ENCODE data around the gene PLIN1.
A peak's percentile ranks its signal among the peaks of the same experiment; 100 is the strongest.

Gene PLIN1

DNA sequence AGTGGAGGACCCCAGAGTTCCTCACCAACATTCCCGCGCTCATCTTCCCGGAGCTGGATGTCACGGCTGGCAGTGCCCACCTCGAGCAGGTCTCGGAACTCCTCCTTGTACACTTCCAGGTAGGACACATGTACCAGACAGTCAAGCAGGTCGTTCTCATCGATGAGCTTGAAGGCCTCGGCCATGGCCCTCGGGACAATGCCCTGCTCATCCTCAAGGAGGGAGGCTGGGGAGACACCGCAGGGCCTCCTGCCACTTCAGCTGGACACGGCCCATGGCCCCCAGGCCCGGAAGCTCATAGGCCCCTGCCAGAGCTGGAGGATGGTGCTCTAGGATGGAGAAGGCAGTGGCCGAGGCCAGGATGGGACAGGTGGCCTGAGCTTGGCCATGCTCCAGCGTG lies 29.5 kb downstream of the PLIN1 start:
- no peak for DNase-seq

DNA sequence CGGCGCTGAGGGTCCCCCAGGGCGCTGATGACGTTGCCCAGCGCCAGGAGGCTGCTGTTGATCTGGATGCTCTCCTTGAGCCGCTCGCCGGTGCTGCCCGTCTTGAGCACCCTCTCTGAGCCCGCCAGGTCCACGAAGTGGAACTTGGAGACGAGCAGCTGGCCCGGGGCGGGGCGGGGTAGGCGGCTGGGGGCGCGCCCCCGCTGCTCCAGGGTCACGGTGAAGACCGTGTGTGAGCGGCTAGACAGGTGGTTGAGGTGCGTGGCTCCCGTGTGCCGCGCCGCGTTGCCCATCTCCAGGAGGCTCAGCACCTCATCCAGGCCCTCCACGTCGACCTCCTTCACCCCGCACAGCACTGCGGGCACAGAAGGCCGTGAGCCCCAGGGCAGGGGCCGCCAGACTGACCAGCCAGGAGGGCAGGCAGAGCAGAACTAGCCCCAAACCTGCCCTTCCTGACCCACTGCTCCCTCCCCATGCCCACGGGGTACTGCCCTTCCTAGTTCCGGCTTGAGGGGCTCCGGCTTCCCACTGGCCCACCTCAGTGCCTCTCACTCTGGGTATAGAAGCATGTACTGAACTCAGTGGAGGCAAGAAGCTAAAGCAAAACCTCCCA lies 30.0 kb downstream of the PLIN1 start:
- DNase-seq = no peak

DNA sequence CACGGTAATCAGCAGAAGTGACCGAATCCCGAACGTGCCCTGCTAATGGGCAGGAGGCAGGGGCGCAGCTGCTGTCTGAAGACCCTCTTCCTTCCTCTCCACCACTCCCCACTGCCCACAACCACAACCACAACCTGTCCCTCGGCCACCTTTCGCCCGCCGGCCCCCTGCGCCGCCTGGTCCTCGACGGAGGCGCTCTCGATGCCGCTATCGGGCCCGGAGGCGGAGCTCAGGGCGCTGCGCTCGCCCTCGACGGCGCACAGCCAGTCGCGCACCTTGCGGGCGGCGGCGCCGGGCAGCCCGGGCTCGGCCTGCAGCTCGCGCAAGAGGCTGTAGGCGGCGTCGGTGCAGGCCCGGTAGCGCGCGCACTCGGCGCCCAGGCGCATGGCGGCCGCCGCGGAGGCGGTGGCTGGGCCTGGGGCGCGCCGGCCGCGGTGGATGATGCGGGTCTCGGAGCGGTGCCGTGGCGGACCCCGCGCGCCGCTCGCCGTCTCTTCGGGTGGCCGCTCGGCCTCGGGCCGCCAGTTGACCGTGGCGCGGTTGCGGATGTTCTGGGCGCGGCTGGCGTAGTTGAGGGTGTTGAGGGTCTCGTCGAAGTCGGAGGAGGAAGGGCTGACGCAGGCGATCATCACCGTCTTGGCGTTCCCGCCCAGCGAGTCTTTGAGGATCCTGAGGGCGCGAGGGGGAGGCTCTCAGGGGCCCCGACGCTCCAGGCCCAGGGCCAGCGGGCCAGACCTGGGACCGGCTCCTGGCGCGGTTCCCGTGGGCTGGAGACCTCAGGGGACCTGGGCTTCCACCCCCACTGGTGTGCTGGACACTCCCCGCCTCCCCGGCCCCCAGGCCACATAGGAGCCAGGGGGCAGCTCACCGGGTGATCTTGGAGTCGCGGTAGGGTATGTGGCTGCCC lies 30.8 kb downstream of the PLIN1 start:
- DNase-seq = no peak

DNA sequence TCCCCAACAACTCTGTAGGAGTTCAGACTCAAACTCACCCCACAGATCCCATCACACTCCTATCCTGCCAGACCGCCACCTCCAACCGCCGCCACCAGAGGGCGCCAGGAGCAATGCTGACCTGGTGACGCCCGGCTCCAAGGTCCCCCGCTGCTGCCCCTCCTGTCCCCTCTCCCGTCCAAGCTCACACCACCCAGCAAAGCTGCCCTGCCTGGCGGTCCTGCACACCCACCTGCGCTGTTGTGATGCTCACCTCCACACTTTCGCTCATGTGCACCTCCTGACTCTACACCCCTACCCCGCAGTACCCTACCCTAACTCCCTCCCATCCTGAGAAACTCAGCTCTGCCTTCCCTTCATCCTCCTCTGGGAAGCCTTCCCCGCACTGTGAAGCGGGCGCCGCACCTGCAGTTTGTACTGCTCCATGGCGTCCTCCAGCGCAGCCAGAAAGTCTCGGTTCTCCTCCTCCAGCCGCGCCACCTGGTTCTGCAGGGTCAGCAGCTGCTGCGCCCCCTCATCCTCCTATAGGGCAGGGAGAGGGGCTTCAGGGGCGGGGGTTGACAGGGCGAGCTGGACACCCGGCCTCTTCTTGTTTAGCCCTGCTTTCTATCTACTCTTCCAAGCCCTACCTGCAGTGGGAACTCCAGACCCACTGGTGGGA lies 31.8 kb downstream of the PLIN1 start:
- peak; percentile 82 for DNase-seq

DNA sequence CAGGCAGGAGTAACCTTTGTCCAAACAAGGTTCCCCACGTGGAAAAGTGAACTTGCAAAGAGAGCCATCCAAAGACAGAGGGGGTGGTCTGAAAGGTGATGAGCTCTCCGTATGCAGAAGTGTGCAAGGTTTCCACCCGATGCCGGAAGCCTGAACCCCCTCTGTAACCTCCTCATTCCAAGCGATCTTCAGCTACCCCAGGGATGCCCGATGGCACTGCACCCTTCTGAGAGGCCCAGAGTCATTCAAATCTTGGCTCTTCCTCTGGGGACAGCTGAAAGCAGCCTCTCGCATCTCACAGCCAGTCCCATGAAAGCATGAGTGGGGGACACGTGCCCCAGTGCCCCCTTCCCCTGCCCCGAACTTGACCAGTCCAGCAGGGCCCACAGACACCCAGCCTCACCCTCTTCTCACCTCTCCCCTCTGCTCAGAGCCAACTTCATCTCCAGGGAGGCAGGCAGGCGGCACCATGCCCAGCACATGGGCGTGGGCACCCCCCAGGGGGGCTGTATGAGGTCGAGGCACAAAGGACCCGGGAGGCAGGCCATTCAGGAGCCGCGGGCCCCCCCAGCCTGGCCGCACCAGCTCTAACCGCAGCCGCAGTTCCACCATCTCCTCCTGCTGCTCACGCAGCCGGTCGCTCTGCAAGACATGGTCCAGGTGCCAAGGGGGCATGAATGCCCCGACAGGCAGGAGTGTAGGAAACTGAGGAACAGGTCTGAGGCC lies 32.6 kb downstream of the PLIN1 start:
- DNase-seq = no peak

DNA sequence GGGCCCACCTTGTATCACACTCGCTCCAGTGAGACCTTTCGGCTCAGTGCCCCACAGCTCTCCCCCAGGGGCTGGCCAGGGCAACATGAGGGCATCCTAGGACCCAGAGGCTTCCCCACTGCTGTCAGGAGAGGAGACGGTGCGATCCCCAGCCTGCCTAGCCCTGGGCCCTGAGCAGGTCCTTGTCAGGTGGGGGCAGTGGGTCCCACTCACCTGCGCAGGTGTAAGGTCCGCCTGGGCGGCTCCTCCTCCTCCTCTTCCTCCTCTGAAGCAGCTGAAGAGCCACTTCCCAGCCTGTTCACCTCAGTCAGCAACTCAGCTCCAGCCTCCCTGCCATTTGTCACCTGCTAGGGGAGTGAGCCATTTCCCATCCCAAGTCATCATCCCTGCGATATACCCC lies 33.5 kb downstream of the PLIN1 start:
- no peak for DNase-seq

DNA sequence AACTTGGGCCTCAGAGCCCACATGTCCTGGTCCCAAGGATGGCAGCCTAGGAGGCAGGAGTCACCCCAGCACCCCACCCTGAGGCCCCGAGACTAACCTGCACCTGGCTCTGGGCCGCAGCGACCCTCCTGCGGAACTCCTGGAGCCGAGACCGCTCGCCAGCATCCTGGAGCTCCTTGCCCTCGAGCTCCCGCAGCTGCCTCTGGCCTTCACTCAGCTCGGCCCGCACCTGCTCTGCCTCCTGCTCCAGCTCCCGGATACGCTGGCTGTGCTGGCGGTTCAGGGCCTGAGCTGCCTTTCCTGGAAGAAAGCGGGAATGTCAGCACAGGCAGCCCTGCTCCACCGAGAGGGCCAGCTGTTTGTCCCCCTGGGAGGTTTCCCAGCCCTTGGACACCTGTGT lies 37.1 kb downstream of the PLIN1 start:
- DNase-seq = no peak

DNA sequence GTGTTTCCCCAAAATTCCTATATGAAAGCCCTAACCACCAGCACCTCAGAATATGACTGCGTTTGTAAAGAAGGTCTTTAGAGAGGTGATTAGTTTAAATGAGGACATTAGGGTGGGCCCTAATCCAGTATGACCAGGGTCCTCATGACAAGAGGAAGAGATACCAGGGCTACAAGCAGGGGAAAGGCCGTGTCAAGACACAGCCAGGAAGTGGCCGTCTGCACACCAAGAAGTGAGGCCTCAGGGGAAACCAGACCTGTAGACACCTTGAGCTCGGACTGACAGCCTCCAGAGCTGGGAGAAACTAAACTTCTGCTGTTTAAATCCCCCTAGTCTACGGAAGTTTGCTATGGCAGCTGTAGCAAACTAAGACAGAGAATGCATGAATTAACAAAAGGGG lies 38.1 kb downstream of the PLIN1 start:
- no peak for DNase-seq

DNA sequence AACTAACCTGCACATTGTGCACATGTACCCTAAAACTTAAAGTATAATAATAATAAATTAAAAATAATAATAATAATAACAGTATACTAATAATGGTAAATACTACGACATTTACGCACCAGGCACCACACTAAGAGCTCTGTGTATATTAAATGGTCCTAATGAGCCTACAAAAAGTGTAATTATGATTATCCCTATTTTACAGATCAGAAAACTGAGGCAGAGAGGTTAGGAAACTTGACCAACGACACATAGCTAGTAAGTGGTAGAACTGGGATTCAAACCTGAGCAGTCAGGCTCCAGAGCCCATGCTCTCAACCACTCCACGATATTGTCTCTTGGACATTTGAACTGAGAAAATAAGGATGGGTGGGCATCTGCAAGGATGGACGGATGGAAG lies 38.9 kb downstream of the PLIN1 start:
- no peak for DNase-seq

DNA sequence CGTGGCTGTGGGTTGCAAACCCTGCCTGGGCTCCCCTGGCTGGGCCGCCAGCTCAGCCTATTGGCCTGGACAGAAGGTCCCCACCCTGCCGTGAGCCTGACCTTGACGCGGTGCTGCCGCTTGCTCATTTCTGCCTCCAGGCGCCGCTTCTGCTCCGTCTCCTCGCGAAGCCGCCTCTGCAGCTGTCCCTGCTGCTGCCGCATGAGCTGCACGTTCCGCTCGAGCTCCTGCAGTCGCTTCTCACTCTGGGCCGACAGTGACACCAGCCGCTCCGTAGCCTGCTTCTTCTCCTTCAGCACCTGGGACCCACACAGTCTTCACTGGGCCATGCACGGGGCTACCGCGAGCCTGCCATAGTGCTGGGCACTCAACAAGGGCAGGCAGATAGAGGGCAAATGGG lies 45.6 kb downstream of the PLIN1 start:
- no peak for DNase-seq

DNA sequence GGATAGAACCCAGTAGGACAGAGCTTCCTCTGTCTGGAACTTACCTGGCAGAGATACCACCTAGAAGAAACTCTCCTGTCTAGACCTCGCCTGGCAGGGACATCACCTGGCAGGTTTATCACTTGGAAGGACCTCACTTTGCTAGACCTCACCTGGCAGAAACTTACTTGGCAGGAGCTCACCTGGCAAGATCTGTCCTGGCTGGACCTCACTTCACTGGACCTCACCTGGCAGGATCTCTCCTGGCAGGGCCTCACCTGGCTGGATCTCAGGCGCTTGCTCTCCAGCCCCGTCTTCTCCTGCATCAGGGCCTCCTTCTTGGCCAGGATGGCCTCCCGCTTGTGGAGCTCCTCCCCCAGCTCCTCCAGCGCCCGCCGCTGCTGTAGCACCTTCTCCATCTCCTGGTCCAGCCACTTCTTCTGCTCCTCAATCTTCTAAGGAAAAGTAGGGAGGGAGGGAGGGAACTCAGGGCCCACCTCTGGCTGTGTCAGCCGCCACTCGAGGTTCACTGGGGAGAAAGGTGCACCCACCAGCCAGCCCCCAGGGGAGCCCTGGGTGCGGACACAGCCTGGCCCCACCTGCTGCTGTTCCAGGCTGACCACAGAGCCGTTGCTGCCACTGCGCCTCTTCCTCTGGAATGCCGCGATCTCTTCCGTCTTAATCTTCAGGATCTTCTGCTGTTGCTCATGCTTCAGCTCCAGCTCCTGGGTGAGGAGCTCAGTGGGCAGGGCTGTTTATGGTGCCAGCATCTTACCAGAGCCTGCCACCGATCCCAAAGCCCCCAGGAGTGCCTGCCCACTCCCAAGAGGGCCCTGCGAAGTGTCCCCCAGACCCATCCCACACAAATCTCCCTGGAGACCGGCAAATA lies 46.4 kb downstream of the PLIN1 start:
- DNase-seq = no peak

DNA sequence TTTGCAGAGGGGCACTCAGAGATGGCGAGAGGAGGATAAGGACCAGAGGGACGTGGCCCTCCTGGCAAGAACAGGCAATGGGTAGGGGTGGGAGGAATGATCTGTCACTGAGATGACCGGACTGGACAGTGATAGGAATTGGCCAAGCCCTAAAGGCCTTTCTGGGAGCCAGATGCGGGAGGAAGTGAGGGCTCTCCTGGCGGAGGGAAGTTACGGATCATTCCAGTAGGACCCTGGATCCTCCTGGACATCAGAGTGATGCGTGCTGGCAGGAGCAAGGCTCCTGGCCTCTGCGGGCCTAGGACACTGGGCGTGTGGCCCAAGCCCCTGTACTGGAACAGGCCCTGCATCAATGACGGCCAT lies 47.3 kb downstream of the PLIN1 start:
- DNase-seq = no peak

DNA sequence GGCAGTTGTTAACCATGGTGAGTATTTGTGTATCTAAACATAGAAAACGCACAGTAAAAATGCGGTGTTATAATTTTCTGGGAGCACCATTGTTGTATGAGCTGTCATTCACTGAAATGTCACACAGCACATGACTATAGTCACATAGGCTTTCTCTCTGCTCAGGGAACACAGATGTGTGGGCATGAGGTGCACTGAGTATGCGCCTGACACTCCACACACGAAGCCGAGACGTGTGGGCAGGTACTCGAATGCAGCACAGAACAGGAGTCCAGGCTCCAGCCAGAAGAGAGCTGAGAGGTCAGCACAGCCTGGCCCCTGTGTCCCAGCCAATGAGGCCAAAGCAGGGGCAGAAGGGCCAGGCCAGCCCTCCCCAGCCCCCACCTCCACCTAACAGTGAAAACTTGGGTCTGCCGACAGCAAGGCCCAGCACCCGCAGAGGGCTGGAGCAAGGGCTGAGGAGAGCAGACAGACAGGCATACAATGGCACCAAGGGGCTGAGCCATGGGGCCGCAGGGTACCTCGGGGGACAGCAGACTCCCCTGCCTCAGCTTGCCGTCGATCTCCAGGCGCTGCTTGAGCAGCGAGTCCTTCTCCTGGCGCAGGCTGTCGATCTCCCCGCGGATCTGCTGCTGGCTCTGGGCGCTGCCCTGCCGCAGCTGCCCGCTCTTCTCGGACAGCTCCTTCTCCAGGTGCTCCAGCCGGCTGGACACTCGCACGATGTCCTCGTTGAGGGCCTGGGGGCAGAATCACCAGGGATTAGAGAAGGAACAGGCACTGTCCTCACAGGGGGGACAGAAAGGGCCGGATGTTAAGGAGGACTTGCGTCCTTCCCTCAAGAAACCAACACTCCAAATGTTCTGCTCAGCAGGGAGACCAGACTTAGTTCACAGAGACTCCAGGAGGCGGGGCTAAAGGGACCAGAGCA lies 47.9 kb downstream of the PLIN1 start:
- no peak for DNase-seq

DNA sequence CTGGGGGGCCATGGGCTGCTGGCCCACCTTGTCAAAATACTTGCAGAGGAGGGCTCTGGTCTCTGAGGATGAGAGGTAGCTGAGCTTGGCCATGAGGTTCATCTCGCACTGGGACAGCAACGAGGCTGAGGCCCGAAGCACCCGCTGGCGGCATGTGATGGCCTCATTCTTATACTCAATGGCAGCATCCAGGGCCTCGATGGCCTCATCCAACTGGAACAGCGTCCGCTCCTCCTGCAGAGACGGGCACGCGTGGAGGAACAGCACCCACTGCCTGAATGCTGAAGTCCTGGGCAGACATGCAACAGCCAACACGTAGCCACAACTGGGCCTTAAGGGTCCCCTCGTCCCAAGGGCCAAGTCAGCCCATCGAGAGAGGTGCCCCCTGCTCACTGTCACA lies 48.9 kb downstream of the PLIN1 start:
- no peak for DNase-seq

DNA sequence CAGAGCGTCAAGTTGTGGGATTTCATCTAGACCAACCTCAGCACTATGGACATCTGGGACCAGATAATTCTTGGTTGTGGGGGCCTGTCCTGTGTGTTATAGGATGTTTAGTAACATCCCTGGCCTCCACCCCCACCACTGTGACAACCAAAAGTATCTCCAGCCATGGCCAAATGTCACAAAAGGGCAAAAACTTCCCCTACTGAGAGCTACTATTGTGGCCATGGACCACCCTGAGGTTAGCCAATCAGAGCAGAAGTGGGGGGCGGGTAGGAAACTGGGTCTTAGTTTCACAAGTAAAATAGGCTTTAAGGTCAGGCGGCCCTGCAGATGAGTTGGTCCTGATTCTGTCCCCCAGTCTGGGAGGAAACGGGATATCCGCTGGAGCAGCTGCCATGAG lies 49.3 kb downstream of the PLIN1 start:
- no peak for DNase-seq

DNA sequence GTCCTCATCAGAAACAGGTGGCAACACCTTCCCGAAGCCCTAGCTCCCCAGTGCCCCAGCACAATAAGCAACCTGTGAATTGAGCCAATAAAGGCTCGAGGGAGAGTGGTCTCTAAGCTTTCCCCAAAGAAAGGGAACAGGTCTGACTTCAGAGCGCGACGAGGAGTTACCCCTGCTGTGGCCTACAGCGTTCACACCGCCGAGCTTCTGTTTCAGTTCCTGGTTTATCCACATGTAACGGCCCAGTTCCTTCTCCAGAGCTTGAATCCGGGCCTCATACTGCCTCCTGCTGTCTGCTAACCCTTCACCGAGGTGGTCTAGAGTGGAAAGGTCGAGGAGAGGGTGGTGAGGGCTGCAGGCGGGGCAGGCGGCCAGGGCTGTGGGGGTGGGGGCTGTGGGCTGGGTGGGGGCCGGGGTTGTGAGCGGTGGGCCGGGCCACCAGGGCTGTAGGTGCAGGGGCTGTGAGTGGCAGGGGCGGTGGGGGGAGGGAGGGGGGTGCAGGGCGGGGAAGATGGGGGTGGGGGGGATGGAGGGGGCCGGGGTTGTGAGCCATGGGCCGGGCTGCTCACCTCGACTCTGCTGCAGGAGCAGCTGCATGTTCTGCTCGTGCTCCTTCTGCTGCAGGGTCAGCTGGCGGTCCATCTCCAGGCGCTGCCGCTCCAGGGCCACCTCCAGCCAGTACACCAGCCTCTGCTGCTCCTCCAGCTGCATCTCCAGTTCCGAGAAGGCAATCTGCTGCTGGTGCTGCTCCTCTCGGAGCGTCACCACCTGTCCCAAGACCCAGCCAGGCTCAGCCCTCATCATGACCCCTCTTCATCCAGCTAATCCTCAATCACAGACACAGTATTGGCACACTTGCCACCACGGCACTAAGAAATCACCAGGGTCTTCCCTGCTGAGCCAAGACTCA lies 50.1 kb downstream of the PLIN1 start:
- DNase-seq = no peak

DNA sequence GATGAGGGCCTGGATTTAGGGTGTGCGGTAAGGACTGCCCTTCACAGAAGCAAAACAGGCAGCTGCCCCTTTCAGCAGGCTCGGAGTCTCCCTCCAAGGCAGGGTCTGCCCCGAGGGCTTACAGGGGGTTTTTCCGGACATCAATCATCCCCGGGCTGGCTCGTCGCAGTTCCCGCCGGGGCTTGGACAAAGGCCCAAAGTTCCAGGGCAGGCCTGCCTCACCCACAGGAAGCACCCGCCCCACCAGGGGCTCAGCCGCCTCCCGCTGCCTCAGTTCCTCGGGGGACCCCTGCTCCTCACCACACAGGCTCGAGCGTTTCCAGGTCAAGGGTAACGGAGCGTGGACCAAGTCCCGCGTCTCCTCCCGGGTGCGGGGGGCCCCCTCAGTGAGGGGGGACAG lies 50.9 kb downstream of the PLIN1 start:
- no peak for DNase-seq

DNA sequence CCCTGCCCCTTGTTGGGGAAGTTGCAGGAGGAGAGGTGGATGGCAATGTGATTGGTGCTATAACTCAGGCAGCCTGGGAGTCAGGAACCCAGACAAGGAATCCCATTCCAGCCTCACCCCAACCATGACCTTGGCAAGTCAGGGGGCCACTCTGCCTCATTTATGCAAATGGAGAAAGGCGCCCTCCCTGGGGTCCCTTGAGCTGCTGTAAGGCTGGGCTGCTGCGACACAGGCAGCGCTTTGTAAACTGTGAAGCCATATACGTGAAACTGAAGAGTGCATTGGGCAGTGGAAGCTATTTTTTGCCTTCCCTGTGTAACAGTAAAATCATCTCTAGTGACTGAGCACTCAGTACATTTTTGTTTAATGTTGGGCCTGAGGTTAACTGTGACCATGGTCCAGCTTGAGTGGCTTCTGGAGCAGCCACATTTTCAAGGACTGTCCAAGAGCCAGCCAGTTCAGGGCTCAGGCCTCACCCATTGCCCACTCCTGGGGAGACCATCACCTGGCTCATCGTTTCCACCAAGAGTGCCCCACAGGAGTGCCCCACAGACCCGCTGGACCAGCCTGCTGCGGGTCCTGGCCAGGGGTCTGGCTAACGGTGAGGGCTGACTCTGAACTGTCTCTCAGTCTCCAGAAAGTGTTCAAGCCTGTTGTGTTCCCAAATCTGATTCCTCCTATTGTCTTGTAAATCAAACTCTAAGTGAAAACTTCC lies 51.8 kb downstream of the PLIN1 start:
- DNase-seq = no peak

DNA sequence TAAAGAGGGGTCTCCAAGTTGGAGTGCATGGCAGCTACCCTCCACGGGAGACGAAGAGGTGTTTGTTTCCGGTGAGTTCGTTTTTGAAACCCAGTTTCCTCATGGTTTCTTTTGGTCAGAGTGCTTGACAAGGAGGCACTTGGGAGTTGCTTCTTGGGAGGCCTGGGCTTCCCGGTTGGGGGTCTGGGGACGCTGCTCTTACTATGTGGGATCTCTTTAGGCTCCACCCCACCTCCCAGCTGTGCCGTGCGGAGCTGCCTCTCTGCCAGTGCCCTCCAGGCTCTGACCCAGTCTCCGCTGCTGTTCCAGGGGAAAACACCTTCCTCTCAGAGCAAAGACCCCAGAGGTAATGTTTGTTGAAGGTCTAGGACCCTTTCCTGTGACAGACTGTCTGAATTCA lies 53.5 kb downstream of the PLIN1 start:
- DNase-seq = no peak

DNA sequence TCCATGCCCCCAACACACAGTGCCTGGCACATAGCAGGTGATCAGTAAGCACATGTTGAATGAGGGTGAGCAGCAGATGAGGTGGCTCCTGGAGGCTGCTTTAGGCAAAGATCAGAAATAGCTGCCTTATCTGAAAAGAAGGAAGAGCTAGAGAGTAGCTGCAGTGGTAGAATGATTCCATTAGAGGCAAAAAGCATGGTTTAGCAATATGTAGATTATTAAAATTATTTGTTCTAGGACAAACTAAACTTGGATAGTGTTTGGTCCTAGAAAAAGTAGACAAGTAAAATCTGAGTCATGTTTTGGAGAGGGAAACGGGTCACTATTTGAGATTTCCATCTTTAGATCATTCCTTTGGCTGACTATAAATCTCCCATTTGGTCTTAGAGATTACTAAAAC lies 56.0 kb downstream of the PLIN1 start:
- no peak for DNase-seq
